HCT116 (cell line): ENCODE results near the gene USP21. TPM values are rescaled to one million over a fixed set of nuclear protein-coding genes. Genes with fewer than 3 reads are reported as not detected.

ENCODE experiments used
- ATAC-seq: fragments of 200-7000 bp; cut with Tn5 transposase; 2 replicates; pipeline ENCODE4 v1.9.1; 2020; ENCODE audit warnings: mild to moderate bottlenecking, moderate library complexity
- BruUV-seq: library from RNA; stranded (reverse); fragments of 400-500 nt; replicated peaks from 2 replicates; lab custom pipeline; 2021; lab: Mats Ljungman, UMichigan
- CTCF ChIA-PET: fragments of 300-600 bp; sonication (Branson Sonifier 250); formaldehyde crosslinking; loops from one replicate; lab custom pipeline; 2021; ENCODE audit warnings: antibody characterized with exemption; lab: Charles Lee
- POLR2A ChIA-PET: fragments of 300-600, 350-600 bp; sonication (Branson Sonifier 250); formaldehyde crosslinking; loops from one replicate; lab custom pipeline; 2021; ENCODE audit warnings: antibody characterized with exemption; lab: Charles Lee
- RAD21 ChIA-PET, 2 experiments: fragments of 300-600 bp; sonication (Branson Sonifier 250); formaldehyde crosslinking; loops; one replicate each; lab custom pipeline; 2023; ENCODE audit warnings: low total read pairs in 2 of 2; ENCODE audit not compliant: uncharacterized antibody in 2 of 2, unreplicated experiment in 2 of 2, low non-redundant PET in 1 of 2; lab: Charles Lee
- DNase-seq: peaks from one replicate; pipeline ENCODE4 v3.0.0-alpha.2; 2010; ENCODE audit warnings: low read depth, low spot score
- H2AFZ ChIP-seq: fragments of 200-600 bp; shearing (Covaris generic), sonication (generic); 2 replicates; pipeline ENCODE4 v1.6.1; 2017; ENCODE audit warnings: low read depth, mixed run types, mixed read lengths, antibody characterized with exemption, low read length; ENCODE audit not compliant: poor library complexity, severe bottlenecking
- H3K27ac ChIP-seq: 2 replicates; pipeline ENCODE4 v1.5.1; 2012; ENCODE audit warnings: low read depth, low read length
- H3K27me3 ChIP-seq: fragments of 200-600 bp; sonication (generic); 2 replicates; pipeline ENCODE4 v1.6.1; 2016; ENCODE audit warnings: mixed run types, low read length, mixed read lengths; ENCODE audit not compliant: insufficient read depth
- H3K36me3 ChIP-seq, 2 experiments: fragments of 200-500 bp in 1 of 2; fragments of 200-600 bp in 1 of 2; sonication (Bioruptor generic) in 1 of 2; sonication (generic) in 1 of 2; 2 replicates each; pipeline versions ENCODE4 v1.5.1 to v1.6.1; 2014 to 2016; ENCODE audit warnings: low read length in 2 of 2, inconsistent platforms in 1 of 2, mixed read lengths in 1 of 2, mixed run types in 1 of 2; ENCODE audit not compliant: insufficient read depth in 2 of 2, control insufficient read depth in 1 of 2
- H3K4me1 ChIP-seq, 2 experiments: fragments of 200-600 bp in 1 of 2; sonication (generic) in 1 of 2; 2 replicates each; pipeline versions ENCODE4 v1.5.1 to v1.6.1; 2012 to 2017; ENCODE audit warnings: low read length in 2 of 2, inconsistent platforms in 1 of 2, mild to moderate bottlenecking in 1 of 2, mixed read lengths in 1 of 2, mixed run types in 1 of 2, moderate library complexity in 1 of 2; ENCODE audit not compliant: insufficient read depth in 2 of 2, control insufficient read depth in 1 of 2
- H3K4me2 ChIP-seq: fragments of 200-600 bp; sonication (generic); 2 replicates; pipeline ENCODE4 v1.6.1; 2017; ENCODE audit warnings: mixed run types, low read length, mixed read lengths
- H3K4me3 ChIP-seq, 2 experiments: fragments of 200-600 bp in 1 of 2; sonication (generic) in 1 of 2; replicated peaks in 1 of 2; 2 replicates each; pipeline ENCODE4 v1.5.1; 2011 to 2016; ENCODE audit warnings: low read length in 2 of 2, control low read depth in 1 of 2, low read depth in 1 of 2, mild to moderate bottlenecking in 1 of 2, mixed read lengths in 1 of 2, mixed run types in 1 of 2
- H3K79me2 ChIP-seq: fragments of 200-600 bp; sonication (generic); 2 replicates; pipeline ENCODE4 v1.6.1; 2017; ENCODE audit warnings: mild to moderate bottlenecking, mixed run types, low read length, moderate library complexity, mixed read lengths; ENCODE audit not compliant: insufficient read depth
- H3K9ac ChIP-seq: fragments of 200-600 bp; sonication (generic); 2 replicates; pipeline ENCODE4 v1.6.1; 2016; ENCODE audit warnings: low read length, mixed read lengths
- H3K9me2 ChIP-seq: fragments of 200-600 bp; sonication (generic), shearing (Covaris generic); 2 replicates; pipeline ENCODE4 v1.6.1; 2017; ENCODE audit warnings: mixed run types, mild to moderate bottlenecking, moderate library complexity; ENCODE audit not compliant: insufficient read depth
- H3K9me3 ChIP-seq, 2 experiments: fragments of 200-500 bp in 1 of 2; fragments of 200-600 bp in 1 of 2; sonication (Bioruptor generic) in 1 of 2; sonication (generic) in 1 of 2; 2 replicates each; pipeline ENCODE4 v1.6.1; 2014 to 2017; ENCODE audit warnings: low read length in 2 of 2, mixed read lengths in 2 of 2, inconsistent platforms in 1 of 2, low read depth in 1 of 2, mild to moderate bottlenecking in 1 of 2, mixed run types in 1 of 2, moderate library complexity in 1 of 2; ENCODE audit not compliant: control insufficient read depth in 1 of 2, insufficient read depth in 1 of 2
- H4K20me1 ChIP-seq: fragments of 200-600 bp; sonication (generic), shearing (Covaris generic); 2 replicates; pipeline ENCODE4 v1.6.1; 2017; ENCODE audit warnings: mixed run types, mild to moderate bottlenecking, moderate library complexity; ENCODE audit not compliant: insufficient read depth
- CBX3 ChIP-seq: IDR thresholded peaks from 2 replicates; pipeline ENCODE4 v1.6.1; 2012; ENCODE audit warnings: low read depth
- EGR1 ChIP-seq: IDR thresholded peaks from 2 replicates; pipeline ENCODE4 v1.6.1; 2012; ENCODE audit warnings: low read depth
- EZH2phosphoT487 ChIP-seq: fragments of 200-600 bp; IDR thresholded peaks from 2 replicates; pipeline ENCODE4 v1.6.1; 2018; ENCODE audit warnings: antibody characterized with exemption, borderline replicate concordance
- JUND ChIP-seq: IDR thresholded peaks from 2 replicates; pipeline ENCODE4 v1.6.1; 2012
- POLR2A ChIP-seq: IDR thresholded peaks from 2 replicates; pipeline ENCODE4 v1.7.0; 2011; ENCODE audit warnings: borderline replicate concordance; ENCODE audit not compliant: insufficient read depth, insufficient read length; ENCODE audit errors: extremely low read depth
- POLR2AphosphoS5 ChIP-seq: IDR thresholded peaks from 2 replicates; pipeline ENCODE4 v1.6.1; 2011; ENCODE audit warnings: mild to moderate bottlenecking, low read depth, low read length, moderate library complexity
- REST ChIP-seq: IDR thresholded peaks from 2 replicates; pipeline ENCODE4 v1.6.1; 2012; ENCODE audit warnings: low read depth
- SIN3A ChIP-seq: IDR thresholded peaks from 2 replicates; pipeline ENCODE4 v1.6.1; 2012; ENCODE audit warnings: low read depth
- SP1 ChIP-seq: IDR thresholded peaks from 2 replicates; pipeline ENCODE4 v1.6.1; 2012; ENCODE audit warnings: low read depth
- SRF ChIP-seq: IDR thresholded peaks from 2 replicates; pipeline ENCODE4 v1.6.1; 2012; ENCODE audit warnings: low read depth
- TCF7L2 ChIP-seq: IDR thresholded peaks from 2 replicates; pipeline ENCODE4 v1.7.0; 2011; ENCODE audit warnings: borderline replicate concordance, inconsistent platforms; ENCODE audit not compliant: insufficient read depth, insufficient read length; ENCODE audit errors: extremely low read depth
- ZFX ChIP-seq: fragments of 450-650 bp; IDR thresholded peaks from 2 replicates; pipeline ENCODE4 v1.6.1; 2017
- ZNF274 ChIP-seq: fragments of 200-500 bp; sonication (Bioruptor generic); IDR thresholded peaks from 2 replicates; pipeline ENCODE4 v1.6.1; 2014; ENCODE audit warnings: mild to moderate bottlenecking, low read depth, low read length, inconsistent platforms
- intact Hi-C: fragments of 100-400 bp; cut with micrococcal nuclease; formaldehyde crosslinking; loops from 2 replicates; pipeline ENCODE4 v1.10.0; 2022
- total RNA-seq: library from RNA; stranded (reverse); gene quantifications from one replicate; pipeline ENCODE4 v1.2.1, GENCODE V29; 2021; ENCODE audit not compliant: unreplicated experiment
- TF ChIP-seq, protein P1 (sequence below): IDR thresholded peaks from 2 replicates; pipeline ENCODE4 v1.6.1; 2012
- TF ChIP-seq, protein P2 (sequence below): IDR thresholded peaks from 2 replicates; pipeline ENCODE4 v1.6.1; 2011; ENCODE audit warnings: mild to moderate bottlenecking, low read length, moderate library complexity; ENCODE audit not compliant: insufficient replicate concordance; ENCODE audit errors: extremely low read depth
- TF ChIP-seq, protein P3 (sequence below), 3 experiments: fragments of 200-600 bp in 1 of 3; sonication (generic) in 1 of 3; IDR thresholded peaks in 2 of 3; conservative IDR thresholded peaks in 1 of 3; 2 replicates each; pipeline ENCODE4 v1.5.1; 2012 to 2017; ENCODE audit warnings: low read depth in 2 of 3, low read length in 2 of 3, antibody characterized with exemption in 1 of 3, borderline replicate concordance in 1 of 3, control low read depth in 1 of 3, mild to moderate bottlenecking in 1 of 3, mixed read lengths in 1 of 3, mixed run types in 1 of 3, moderate library complexity in 1 of 3; ENCODE audit not compliant: insufficient read depth in 1 of 3

Gene USP21
- total RNA-seq, 1 experiment from 2014 or later: 22.1 TPM

- H3K9me3 ChIP-seq: no peaks in the 10 kb centered on the region
- RAD21 ChIA-PET: no interaction called here
- peaks cover 16% of the 10 kb centered on the region; the same call in 1 of the 2 replicates for H3K79me2 ChIP-seq
- H4K20me1 ChIP-seq: no peaks in the 10 kb centered on the region
- peaks cover 0 to 10% of the 10 kb centered on the region in 2 experiments; a peak in 1 of 4 replicates for H3K36me3 ChIP-seq
- no peak for DNase-seq
- no peak overlapping the region for H3K9ac ChIP-seq
- no TSS peak for BruUV-seq
- no peaks in the 10 kb centered on the region for H3K9me2 ChIP-seq
- CTCF ChIA-PET: no interaction called here
- intact Hi-C loops: no loop called here
- ATAC-seq: no peak
- H3K4me1 ChIP-seq: peaks cover 10 to 30% of the 10 kb centered on the region in 2 experiments; a peak in 3 of 4 replicates
- POLR2A ChIA-PET: interaction anchor here (1.3 to 1.5 kb wide), 2 partner anchors 8 to 25 kb away, joined by 4 to 6 read pairs; partner anchors contain the start of genes DEDD and PPOX
- no peak overlapping the region for H3K4me3 ChIP-seq
- H3K27me3 ChIP-seq: no peaks in the 10 kb centered on the region
- TF ChIP-seq EGR1 (no peak), POLR2AphosphoS5 (no peak), ZFX (no peak), SP1 (no peak), TCF7L2 (no peak), EZH2phosphoT487 (no peak), ZNF274 (no peak), JUND (no peak), REST (no peak), CBX3 (no peak), SRF (no peak), SIN3A (no peak), POLR2A (no peak)
- TF ChIP-seq, protein P1, sequence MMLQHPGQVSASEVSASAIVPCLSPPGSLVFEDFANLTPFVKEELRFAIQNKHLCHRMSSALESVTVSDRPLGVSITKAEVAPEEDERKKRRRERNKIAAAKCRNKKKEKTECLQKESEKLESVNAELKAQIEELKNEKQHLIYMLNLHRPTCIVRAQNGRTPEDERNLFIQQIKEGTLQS: no peak
- TF ChIP-seq, protein P2, sequence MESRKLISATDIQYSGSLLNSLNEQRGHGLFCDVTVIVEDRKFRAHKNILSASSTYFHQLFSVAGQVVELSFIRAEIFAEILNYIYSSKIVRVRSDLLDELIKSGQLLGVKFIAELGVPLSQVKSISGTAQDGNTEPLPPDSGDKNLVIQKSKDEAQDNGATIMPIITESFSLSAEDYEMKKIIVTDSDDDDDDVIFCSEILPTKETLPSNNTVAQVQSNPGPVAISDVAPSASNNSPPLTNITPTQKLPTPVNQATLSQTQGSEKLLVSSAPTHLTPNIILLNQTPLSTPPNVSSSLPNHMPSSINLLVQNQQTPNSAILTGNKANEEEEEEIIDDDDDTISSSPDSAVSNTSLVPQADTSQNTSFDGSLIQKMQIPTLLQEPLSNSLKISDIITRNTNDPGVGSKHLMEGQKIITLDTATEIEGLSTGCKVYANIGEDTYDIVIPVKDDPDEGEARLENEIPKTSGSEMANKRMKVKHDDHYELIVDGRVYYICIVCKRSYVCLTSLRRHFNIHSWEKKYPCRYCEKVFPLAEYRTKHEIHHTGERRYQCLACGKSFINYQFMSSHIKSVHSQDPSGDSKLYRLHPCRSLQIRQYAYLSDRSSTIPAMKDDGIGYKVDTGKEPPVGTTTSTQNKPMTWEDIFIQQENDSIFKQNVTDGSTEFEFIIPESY: no peak
- TF ChIP-seq, protein P3, sequence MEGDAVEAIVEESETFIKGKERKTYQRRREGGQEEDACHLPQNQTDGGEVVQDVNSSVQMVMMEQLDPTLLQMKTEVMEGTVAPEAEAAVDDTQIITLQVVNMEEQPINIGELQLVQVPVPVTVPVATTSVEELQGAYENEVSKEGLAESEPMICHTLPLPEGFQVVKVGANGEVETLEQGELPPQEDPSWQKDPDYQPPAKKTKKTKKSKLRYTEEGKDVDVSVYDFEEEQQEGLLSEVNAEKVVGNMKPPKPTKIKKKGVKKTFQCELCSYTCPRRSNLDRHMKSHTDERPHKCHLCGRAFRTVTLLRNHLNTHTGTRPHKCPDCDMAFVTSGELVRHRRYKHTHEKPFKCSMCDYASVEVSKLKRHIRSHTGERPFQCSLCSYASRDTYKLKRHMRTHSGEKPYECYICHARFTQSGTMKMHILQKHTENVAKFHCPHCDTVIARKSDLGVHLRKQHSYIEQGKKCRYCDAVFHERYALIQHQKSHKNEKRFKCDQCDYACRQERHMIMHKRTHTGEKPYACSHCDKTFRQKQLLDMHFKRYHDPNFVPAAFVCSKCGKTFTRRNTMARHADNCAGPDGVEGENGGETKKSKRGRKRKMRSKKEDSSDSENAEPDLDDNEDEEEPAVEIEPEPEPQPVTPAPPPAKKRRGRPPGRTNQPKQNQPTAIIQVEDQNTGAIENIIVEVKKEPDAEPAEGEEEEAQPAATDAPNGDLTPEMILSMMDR (IDR thresholded peaks at IDR 0.05 in 2 of 3, conservative IDR thresholded peaks at IDR 0.05 in 1 of 3; ENCODE audit: borderline replicate concordance in 1 of 3, insufficient read depth in 1 of 3, low read depth in 2 of 3, low read length in 2 of 3): no peak
- TF ChIP-seq, all 23 proteins: peak for 0
- no peak overlapping the region for H2AFZ ChIP-seq
- no peak overlapping the region for H3K4me2 ChIP-seq
- peak overlapping the region; percentile 53; the same call in 1 of the 2 replicates for H3K27ac ChIP-seq
Measured at GRCh38 chr1:161157867-161158266, 1.4 kb upstream of the USP21 start.
